KOPT-K1 (cell line): Measurements from ENCODE around the gene NOP14.
A peak's percentile ranks its signal among the peaks of the same experiment; 100 is the strongest.
"Not testable (repeated sequence)": the region's sequence is repeated elsewhere in the genome, so short reads cannot be mapped to it uniquely, and the experiment has no call there.

Experiments
- H3K27ac ChIP-seq: fragments of 200-600 bp; sonication (generic); 2 replicates; pipeline ENCODE4 v1.5.1; 2016; ENCODE audit warnings: antibody characterized with exemption, mild to moderate bottlenecking, low read depth, low read length; ENCODE audit not compliant: poor library complexity, severe bottlenecking
- H3K36me3 ChIP-seq: fragments of 200-600 bp; sonication (generic); 2 replicates; pipeline ENCODE4 v1.5.1; 2017; ENCODE audit warnings: antibody characterized with exemption, mild to moderate bottlenecking, low read length, moderate library complexity; ENCODE audit not compliant: insufficient read depth
- H3K9me3 ChIP-seq: fragments of 200-600 bp; sonication (generic); 2 replicates; pipeline ENCODE4 v1.5.1; 2017; ENCODE audit warnings: antibody characterized with exemption, low read length, mild to moderate bottlenecking; ENCODE audit not compliant: insufficient read depth, poor library complexity, severe bottlenecking

The NOP14 gene

GRCh38 chr4:2940267-2941137 is 22.7 kb downstream of the NOP14 start:
- H3K36me3 ChIP-seq = peaks cover 93% of the 10 kb centered on the region
- no peak overlapping the region for H3K27ac ChIP-seq

DNA sequence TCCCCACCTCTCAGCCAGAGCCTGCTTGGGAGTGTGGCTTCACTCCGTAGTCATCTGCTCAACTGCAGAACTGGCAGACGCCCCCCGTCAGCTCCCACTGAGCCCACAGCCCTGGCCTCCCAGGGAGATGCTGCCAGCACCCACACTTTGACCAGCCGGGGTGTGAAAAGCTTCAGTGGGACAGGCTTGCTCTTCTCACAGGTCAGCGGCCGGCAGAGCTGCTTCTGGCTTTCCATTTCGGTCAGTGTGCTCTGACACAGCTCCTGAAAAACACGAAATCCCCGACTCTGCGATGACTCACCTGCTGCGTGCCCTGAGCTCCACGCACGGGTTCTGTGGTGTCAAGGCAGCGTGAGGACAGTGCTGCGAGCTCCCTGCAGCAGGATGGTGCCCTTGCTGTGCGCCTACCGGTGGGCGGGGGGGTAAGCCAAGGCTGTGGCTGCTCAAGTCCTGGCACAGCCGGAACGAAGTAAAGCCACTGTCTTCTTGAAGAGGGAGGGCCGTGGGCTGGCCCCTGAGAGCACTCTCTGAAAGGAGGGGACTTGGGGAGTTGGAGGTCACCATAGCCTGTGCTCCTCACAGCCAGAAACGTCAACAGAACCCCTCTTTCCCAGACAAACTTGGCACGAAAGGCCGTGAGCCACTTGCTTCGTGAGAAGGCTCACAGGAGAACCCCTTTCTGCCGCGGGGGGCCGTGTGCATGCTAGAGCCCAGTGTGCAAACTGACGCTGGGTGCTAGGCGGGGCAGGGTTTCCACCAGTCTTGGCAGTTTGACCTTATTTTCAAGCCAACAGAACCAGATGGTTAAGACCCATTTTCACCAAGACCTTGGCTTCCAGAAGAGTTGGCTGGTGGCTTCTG is 23.6 kb downstream of the NOP14 start:
- Histone ChIP-seq H3K27ac (no peak overlapping the region), H3K36me3 (peaks cover 84% of the 10 kb centered on the region)

More at GRCh38 chr4:2940267-2941137, 22.7 kb downstream of the NOP14 start:
- H3K9me3 ChIP-seq = no peaks in the 10 kb centered on the region

GRCh38 chr4:2938906-2939305 is 24.3 kb downstream of the NOP14 start:
- peaks cover 77% of the 10 kb centered on the region for H3K36me3 ChIP-seq
- H3K27ac ChIP-seq = no peak overlapping the region
- H3K9me3 ChIP-seq = no peaks in the 10 kb centered on the region

More for the DNA sequence above, 23.6 kb downstream of the NOP14 start:
- H3K9me3 ChIP-seq = no peaks in the 10 kb centered on the region

- peaks cover 72% of the 10 kb centered on the region for H3K36me3 ChIP-seq
- not testable (repeated sequence) for H3K27ac ChIP-seq, H3K9me3 ChIP-seq
Measured at GRCh38 chr4:2938411-2938810, 24.8 kb downstream of the NOP14 start.

GRCh38 chr4:2937986-2938385 is 25.2 kb downstream of the NOP14 start:
- H3K9me3 ChIP-seq = no peaks in the 10 kb centered on the region
- peaks cover 68% of the 10 kb centered on the region for H3K36me3 ChIP-seq
- H3K27ac ChIP-seq = no peak overlapping the region

- H3K9me3 ChIP-seq = no peaks in the 10 kb centered on the region
- no peak overlapping the region for H3K27ac ChIP-seq
- H3K36me3 ChIP-seq = peaks cover 61% of the 10 kb centered on the region
Measured at GRCh38 chr4:2937146-2937857, 25.9 kb downstream of the NOP14 start.

DNA sequence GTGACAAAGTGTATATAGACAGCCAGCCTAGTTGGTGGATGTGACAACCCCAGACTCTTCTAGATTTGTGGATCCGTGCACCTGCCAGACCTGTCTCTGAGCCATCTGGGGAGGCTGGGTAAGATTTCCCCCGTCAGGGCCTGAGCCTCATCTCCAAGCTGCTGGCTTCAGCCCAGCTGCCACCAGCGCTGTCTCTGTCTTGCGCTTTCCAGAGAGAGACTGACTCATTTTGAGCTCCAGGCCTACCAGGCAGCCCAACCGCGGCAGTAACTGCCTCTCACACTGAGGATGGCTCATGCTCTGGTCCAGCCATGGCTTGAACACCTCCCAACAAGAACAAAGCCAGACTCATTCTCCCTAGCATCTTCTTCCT is 26.4 kb downstream of the NOP14 start:
- H3K9me3 ChIP-seq = no peaks in the 10 kb centered on the region
- H3K27ac ChIP-seq = no peak overlapping the region
- H3K36me3 ChIP-seq = peaks cover 56% of the 10 kb centered on the region

DNA sequence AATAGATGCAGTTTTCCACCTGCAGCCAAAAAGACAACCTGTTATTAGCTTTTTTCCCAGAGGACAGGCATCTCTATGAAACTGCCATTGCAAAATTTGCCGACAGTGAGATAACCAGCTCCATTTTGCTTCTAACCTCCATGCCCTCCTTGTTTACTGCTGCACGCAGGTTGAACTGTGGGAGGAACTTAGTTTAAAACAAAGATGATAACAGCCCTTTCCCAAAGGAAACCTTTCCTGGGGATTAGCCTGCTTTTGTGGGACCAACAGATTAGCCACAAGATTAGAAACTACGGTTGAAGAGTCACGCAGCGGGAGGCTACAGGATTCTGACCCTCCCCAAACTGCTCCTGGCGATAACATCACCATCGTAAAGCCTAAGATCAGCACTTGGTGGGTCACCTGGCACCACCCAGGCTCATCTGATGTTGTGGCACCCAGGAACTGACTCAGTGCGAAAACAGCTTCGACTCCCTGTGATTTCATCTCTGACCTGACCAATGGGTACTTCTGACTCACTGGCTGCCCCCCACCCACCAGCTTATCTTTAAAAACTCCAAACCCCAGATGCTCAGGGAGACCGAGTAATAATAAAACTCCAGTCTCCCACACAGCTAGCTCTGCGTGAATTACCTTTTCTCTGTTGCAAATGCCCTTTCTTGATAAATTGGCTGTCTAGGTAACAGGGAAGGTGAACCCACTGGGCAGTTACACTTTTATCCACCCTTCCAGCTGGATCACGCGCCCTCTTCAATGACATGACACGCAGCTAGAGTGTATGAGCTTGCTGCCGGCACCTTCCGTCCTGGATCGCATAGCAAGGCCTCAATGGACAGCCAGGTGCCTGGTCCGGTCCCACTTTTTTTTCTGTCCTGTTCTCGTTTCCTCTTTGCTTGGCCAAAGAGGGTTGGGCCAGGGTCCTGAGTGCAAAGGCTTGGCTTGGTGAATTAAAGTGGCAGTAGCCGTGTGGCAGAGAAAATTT is 27.2 kb downstream of the NOP14 start:
- Histone ChIP-seq H3K36me3 (peaks cover 56% of the 10 kb centered on the region), H3K27ac (peak overlapping the region; percentile 74)

GRCh38 chr4:2934813-2935761 is 28.1 kb downstream of the NOP14 start:
- H3K36me3 ChIP-seq = peaks cover 56% of the 10 kb centered on the region
- H3K9me3 ChIP-seq = no peaks in the 10 kb centered on the region
- H3K27ac ChIP-seq = peak overlapping the region; percentile 74

More for the DNA sequence above, 27.2 kb downstream of the NOP14 start:
- H3K9me3 ChIP-seq = no peaks in the 10 kb centered on the region

- peaks cover 56% of the 10 kb centered on the region for H3K36me3 ChIP-seq
- no peaks in the 10 kb centered on the region for H3K9me3 ChIP-seq
- peak overlapping the region; percentile 74 for H3K27ac ChIP-seq
Measured at GRCh38 chr4:2934077-2934812, 29.0 kb downstream of the NOP14 start.

DNA sequence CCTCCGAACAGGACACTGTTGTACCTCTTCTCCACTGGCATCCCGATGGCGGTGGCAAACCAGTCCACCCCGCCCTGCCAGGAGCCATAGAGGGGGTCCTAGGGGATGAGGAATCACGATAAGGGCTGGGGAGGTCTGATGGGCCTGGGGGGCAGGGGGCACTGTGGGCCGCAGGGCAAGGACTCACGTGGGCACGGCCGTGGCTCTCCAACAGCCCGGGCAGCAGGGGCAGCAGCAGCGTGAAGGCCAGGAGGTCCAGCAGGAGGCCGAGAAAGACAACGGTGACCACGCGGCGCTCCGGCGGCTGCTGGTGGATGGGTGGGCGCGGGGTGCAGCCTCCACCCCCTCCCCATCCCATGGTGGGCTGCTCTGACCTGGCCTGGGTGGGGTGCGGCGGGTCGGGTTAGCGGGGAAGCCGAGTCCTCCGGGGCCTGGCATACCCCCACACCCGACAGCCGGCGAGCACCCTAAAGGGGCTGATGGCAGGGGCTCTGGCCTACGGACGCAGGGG is 29.6 kb downstream of the NOP14 start:
- Histone ChIP-seq H3K36me3 (peaks cover 56% of the 10 kb centered on the region), H3K27ac (peak overlapping the region; percentile 46), H3K9me3 (no peaks in the 10 kb centered on the region)

- Histone ChIP-seq H3K9me3 (no peaks in the 10 kb centered on the region), H3K27ac (no peak overlapping the region), H3K36me3 (peaks cover 56% of the 10 kb centered on the region)
Measured at GRCh38 chr4:2932951-2933565, 30.1 kb downstream of the NOP14 start.
